CD4-positive, CD25-positive, alpha-beta regulatory T cell (primary cell): ENCODE measurements around the gene LANCL3. TPM values are rescaled to one million over a fixed set of nuclear protein-coding genes. Genes with fewer than 3 reads are reported as not detected.

Experiments
- ATAC-seq, 2 donors: fragments of 150-1000 bp; cut with Tn5 transposase; one replicate each; pipeline ENCODE4 v1.10.0; 2021; ENCODE audit warnings: low read depth in 2 of 2, moderate number of reproducible peaks in 2 of 2, moderate library complexity in 1 of 2
- DNase-seq, 3 donors: peaks; one replicate each; pipeline versions ENCODE4 v3.0.0 to v3.0.0-alpha.2; 2012 to 2022; ENCODE audit warnings: mixed read lengths in 1 of 3
- H3K27ac ChIP-seq: one replicate; pipeline ENCODE4 v1.7.0; 2013; ENCODE audit warnings: mild to moderate bottlenecking, low read length; ENCODE audit not compliant: insufficient read depth, poor library complexity, severe bottlenecking
- H3K27me3 ChIP-seq: one replicate; pipeline ENCODE4 v1.7.0; 2013; ENCODE audit warnings: low read length; ENCODE audit not compliant: control insufficient read depth, insufficient read depth
- H3K36me3 ChIP-seq: one replicate; pipeline ENCODE4 v1.7.0; 2013; ENCODE audit warnings: mild to moderate bottlenecking, low read length, moderate library complexity; ENCODE audit not compliant: control insufficient read depth, insufficient read depth
- H3K4me1 ChIP-seq: 2 replicates; pipeline ENCODE4 v1.7.0; 2013; ENCODE audit warnings: mild to moderate bottlenecking, low read length; ENCODE audit not compliant: insufficient read depth, control insufficient read depth, poor library complexity, severe bottlenecking
- H3K4me3 ChIP-seq: one replicate; pipeline ENCODE4 v1.7.0; 2013; ENCODE audit warnings: low read depth, mild to moderate bottlenecking, low read length, moderate library complexity
- H3K9me3 ChIP-seq, 2 experiments: 1 replicate in 1 of 2; 2 replicates in 1 of 2; pipeline ENCODE4 v1.7.0; 2013; ENCODE audit warnings: low read length in 2 of 2, mild to moderate bottlenecking in 1 of 2, moderate library complexity in 1 of 2; ENCODE audit not compliant: control insufficient read depth in 2 of 2
- H3K27ac Mint-ChIP-seq, 3 donors: one replicate each; pipeline ENCODE4 v1.8.0; 2020 to 2022; ENCODE audit warnings: mild to moderate bottlenecking in 3 of 3, mixed read lengths in 3 of 3, moderate library complexity in 2 of 3
- H3K27me3 Mint-ChIP-seq: one replicate; pipeline ENCODE4 v1.8.0; 2022; ENCODE audit warnings: mild to moderate bottlenecking, mixed read lengths
- H3K36me3 Mint-ChIP-seq: one replicate; pipeline ENCODE4 v1.8.0; 2020; ENCODE audit warnings: mixed read lengths
- H3K4me1 Mint-ChIP-seq, 4 donors: one replicate each; pipeline ENCODE4 v1.8.0; 2020 to 2022; ENCODE audit warnings: mixed read lengths in 4 of 4, mild to moderate bottlenecking in 1 of 4
- H3K4me3 Mint-ChIP-seq, 4 donors: one replicate each; pipeline ENCODE4 v1.8.0; 2020 to 2022; ENCODE audit warnings: mild to moderate bottlenecking in 4 of 4, mixed read lengths in 4 of 4, moderate library complexity in 3 of 4
- H3K9me3 Mint-ChIP-seq, 7 donors: one replicate each; pipeline ENCODE4 v1.8.0; 2020 to 2022; ENCODE audit warnings: mixed read lengths in 7 of 7, mild to moderate bottlenecking in 3 of 7, moderate library complexity in 2 of 7
- polyA plus RNA-seq, 4 donors: library from polyadenylated mRNA; unstranded; fragments of 300-500 nt; fragmentation: Illumina TruSeq; gene quantifications; one replicate each; pipeline ENCODE4 v1.2.3, GENCODE V29; 2021
- total RNA-seq: library from RNA; stranded (reverse); gene quantifications from one replicate; pipeline ENCODE4 v1.2.3, GENCODE V29; 2022

The LANCL3 gene
- total and polyA plus RNA-seq, 5 donors from 2014 or later: 0.35 TPM; not detected in 4

DNA sequence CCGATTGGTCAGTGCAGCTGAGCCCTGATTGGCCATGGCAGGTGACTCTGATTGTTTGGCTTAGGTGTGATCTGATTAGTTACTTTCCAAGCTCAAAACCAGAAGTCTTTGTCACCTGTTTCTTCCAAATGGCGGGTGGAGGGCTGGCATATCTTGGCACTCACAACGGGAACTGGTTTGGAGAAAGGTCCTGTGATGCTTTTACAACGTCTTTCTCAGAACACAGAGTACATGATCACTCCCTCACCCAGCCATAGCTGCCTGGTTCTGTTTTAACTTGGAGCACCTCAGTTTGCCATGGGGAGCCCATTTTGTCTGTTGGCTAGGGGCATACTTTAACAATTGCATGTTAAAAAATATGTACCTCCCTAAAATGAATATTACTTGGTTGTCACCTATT, 101.1 kb downstream of the LANCL3 start:
- no peak overlapping the region for H3K4me3 ChIP-seq
- no peaks in the 10 kb centered on the region for H3K36me3 Mint-ChIP-seq
- no peaks in the 10 kb centered on the region for H3K4me1 Mint-ChIP-seq
- H3K36me3 ChIP-seq: no peaks in the 10 kb centered on the region
- DNase-seq (no peak), ATAC-seq (no peak)
- H3K4me3 Mint-ChIP-seq: no peak overlapping the region
- H3K9me3 Mint-ChIP-seq: no peaks in the 10 kb centered on the region
- no peak overlapping the region for H3K27ac Mint-ChIP-seq
- H3K27me3 Mint-ChIP-seq: no peaks in the 10 kb centered on the region
- H3K4me1 ChIP-seq: no peaks in the 10 kb centered on the region
- no peaks in the 10 kb centered on the region for H3K9me3 ChIP-seq
- H3K27me3 ChIP-seq: no peaks in the 10 kb centered on the region
- no peak overlapping the region for H3K27ac ChIP-seq

DNA sequence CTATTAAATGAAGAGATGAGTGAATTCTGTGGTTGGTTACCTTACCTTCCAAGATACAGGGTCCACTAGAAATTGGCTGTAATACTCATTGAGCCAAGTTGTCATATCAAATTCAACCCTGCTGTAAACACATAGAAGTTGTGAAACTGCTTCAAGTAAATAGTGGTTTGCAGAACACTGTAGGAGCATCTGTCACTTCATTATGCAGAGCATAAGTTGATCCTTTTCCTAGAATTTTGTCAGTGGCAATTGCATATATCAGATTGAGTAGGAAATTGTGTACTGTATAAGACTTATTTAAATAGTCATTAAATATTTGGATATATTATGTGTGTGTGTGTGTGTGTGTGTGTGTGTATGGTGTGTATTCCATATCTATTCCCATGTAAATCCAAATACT, 105.3 kb downstream of the LANCL3 start:
- H3K9me3 ChIP-seq: no peaks in the 10 kb centered on the region
- H3K4me3 Mint-ChIP-seq: no peak overlapping the region
- H3K4me3 ChIP-seq: no peak overlapping the region
- H3K4me1 ChIP-seq: no peaks in the 10 kb centered on the region
- DNase-seq: no peak
- no peaks in the 10 kb centered on the region for H3K27me3 Mint-ChIP-seq
- no peak for ATAC-seq
- H3K36me3 ChIP-seq: no peaks in the 10 kb centered on the region
- H3K4me1 Mint-ChIP-seq: no peaks in the 10 kb centered on the region
- H3K27me3 ChIP-seq: no peaks in the 10 kb centered on the region
- peaks cover 0 to 2% (median 0%) of the 10 kb centered on the region in 7 donors for H3K9me3 Mint-ChIP-seq
- no peaks in the 10 kb centered on the region for H3K36me3 Mint-ChIP-seq
- H3K27ac ChIP-seq: no peak overlapping the region
- H3K27ac Mint-ChIP-seq: no peak overlapping the region

DNA sequence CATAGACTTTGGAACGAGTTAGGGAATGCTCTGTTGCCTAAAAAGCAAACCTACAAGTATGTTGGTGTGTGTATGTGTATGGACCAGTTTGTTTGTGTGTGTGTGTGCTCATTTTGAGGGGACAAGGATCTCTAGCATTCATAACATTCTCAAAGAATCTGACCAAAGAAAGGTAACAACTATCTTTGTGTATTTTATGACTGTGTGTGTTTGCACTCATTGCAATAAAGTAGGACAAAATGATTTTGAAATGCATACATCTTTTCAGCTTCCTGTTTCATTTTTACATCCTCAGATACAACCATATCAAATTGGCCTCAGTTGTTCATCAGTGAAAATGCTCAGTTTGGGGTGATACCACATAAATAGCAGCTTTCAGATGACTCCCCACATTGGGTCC, 105.8 kb downstream of the LANCL3 start:
- Histone ChIP-seq H3K9me3 (no peaks in the 10 kb centered on the region), H3K27me3 (no peaks in the 10 kb centered on the region), H3K4me1 (no peaks in the 10 kb centered on the region), H3K27ac (no peak overlapping the region), H3K36me3 (no peaks in the 10 kb centered on the region), H3K4me3 (no peak overlapping the region)
- ATAC-seq (no peak), DNase-seq (no peak)
- no peaks in the 10 kb centered on the region for H3K36me3 Mint-ChIP-seq
- H3K27me3 Mint-ChIP-seq: no peaks in the 10 kb centered on the region
- H3K4me1 Mint-ChIP-seq: no peaks in the 10 kb centered on the region
- no peak overlapping the region for H3K27ac Mint-ChIP-seq
- H3K9me3 Mint-ChIP-seq: peaks cover 0 to 2% (median 0%) of the 10 kb centered on the region in 7 donors
- no peak overlapping the region for H3K4me3 Mint-ChIP-seq

DNA sequence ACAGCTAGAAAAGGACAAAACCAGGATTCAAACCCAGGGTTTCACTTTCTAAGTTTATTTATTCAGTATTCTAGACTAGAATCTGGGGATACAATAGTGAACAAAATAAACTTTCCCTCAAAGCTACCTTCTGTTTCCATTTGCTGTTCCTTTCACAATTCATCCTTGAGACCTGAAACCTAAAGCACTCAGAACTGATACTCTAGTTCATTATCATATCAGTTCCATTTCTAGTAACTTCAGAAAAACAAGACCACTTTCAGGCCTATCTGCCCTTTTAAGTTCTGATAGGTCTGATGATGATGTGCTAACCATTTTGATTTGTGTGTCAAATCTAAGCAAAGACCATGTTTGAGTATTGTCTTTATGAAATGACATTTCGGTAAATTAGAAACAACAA, 106.3 kb downstream of the LANCL3 start:
- Histone ChIP-seq H3K9me3 (no peaks in the 10 kb centered on the region), H3K4me3 (no peak overlapping the region), H3K36me3 (no peaks in the 10 kb centered on the region), H3K27me3 (no peaks in the 10 kb centered on the region), H3K4me1 (no peaks in the 10 kb centered on the region), H3K27ac (no peak overlapping the region)
- Mint-ChIP-seq H3K27me3 (no peaks in the 10 kb centered on the region), H3K27ac (no peak overlapping the region), H3K4me1 (no peaks in the 10 kb centered on the region), H3K4me3 (no peak overlapping the region), H3K36me3 (no peaks in the 10 kb centered on the region), H3K9me3 (peaks cover 0 to 2% (median 0%) of the 10 kb centered on the region in 7 donors)
- DNase-seq (no peak), ATAC-seq (no peak)

- Mint-ChIP-seq H3K4me3 (no peak overlapping the region), H3K27ac (no peak overlapping the region), H3K36me3 (no peaks in the 10 kb centered on the region), H3K4me1 (no peaks in the 10 kb centered on the region), H3K9me3 (peaks cover 0 to 2% (median 0%) of the 10 kb centered on the region in 7 donors), H3K27me3 (no peaks in the 10 kb centered on the region)
- no peak for DNase-seq
- Histone ChIP-seq H3K9me3 (no peaks in the 10 kb centered on the region), H3K4me1 (no peaks in the 10 kb centered on the region), H3K27ac (no peak overlapping the region), H3K36me3 (no peaks in the 10 kb centered on the region), H3K4me3 (no peak overlapping the region), H3K27me3 (no peaks in the 10 kb centered on the region)
- ATAC-seq: no peak
Observed at GRCh38 chrX:37678574-37678973, 107.1 kb downstream of the LANCL3 start.

- Mint-ChIP-seq H3K27me3 (no peaks in the 10 kb centered on the region), H3K36me3 (no peaks in the 10 kb centered on the region), H3K4me3 (no peak overlapping the region), H3K4me1 (no peaks in the 10 kb centered on the region), H3K27ac (no peak overlapping the region), H3K9me3 (peaks cover 0 to 2% (median 0%) of the 10 kb centered on the region in 7 donors)
- no peak overlapping the region for H3K4me3 ChIP-seq
- H3K27ac ChIP-seq: no peak overlapping the region
- H3K27me3 ChIP-seq: no peaks in the 10 kb centered on the region
- no peaks in the 10 kb centered on the region for H3K9me3 ChIP-seq
- ATAC-seq (no peak), DNase-seq (no peak)
- H3K4me1 ChIP-seq: no peaks in the 10 kb centered on the region
- no peaks in the 10 kb centered on the region for H3K36me3 ChIP-seq
Observed at GRCh38 chrX:37679230-37679629, 107.8 kb downstream of the LANCL3 start.

DNA sequence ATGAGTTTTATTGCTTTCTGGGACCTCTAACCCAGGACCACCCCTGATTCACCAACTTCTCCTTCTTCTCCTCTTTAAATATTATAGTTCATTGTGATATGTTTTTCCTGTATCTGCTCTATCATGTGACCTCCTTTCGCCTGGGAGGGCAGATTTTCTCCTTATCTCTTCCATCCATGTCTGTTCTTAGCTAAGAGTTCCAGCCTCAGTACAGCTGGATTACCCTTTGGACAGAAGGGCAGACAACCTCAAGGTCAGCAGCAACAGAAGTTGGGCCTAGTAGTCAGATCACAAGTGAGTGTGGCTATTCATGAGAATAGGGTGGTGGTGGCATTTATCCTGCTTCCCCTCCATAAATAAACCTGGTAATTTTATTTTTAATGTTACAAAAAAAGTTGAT, 108.4 kb downstream of the LANCL3 start:
- no peaks in the 10 kb centered on the region for H3K27me3 ChIP-seq
- DNase-seq: no peak
- H3K4me3 Mint-ChIP-seq: no peak overlapping the region
- no peak overlapping the region for H3K4me3 ChIP-seq
- no peaks in the 10 kb centered on the region for H3K4me1 Mint-ChIP-seq
- H3K36me3 Mint-ChIP-seq: no peaks in the 10 kb centered on the region
- H3K9me3 ChIP-seq: no peaks in the 10 kb centered on the region
- no peaks in the 10 kb centered on the region for H3K27me3 Mint-ChIP-seq
- H3K36me3 ChIP-seq: no peaks in the 10 kb centered on the region
- peaks cover 0 to 2% (median 0%) of the 10 kb centered on the region in 7 donors for H3K9me3 Mint-ChIP-seq
- no peak for ATAC-seq
- no peaks in the 10 kb centered on the region for H3K4me1 ChIP-seq
- no peak overlapping the region for H3K27ac Mint-ChIP-seq
- no peak overlapping the region for H3K27ac ChIP-seq

DNA sequence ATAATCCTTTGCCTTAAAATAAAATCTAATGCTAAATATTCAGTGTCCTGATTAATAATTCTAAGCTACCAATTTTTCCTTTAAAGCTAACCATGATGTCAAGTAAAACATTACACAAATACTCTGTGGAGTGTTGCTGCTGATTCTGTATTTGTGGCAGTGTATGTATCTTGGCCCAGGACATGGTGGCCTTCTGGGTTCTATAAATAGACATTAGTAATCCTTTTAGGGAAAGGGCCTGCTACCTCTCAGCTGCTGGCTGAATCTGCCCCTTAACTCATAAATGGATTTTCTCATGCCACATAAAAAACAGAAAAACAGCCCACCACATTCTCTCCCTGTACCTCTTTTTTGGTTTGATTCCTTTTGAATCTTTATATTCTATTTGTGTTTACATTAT, 113.0 kb downstream of the LANCL3 start:
- ATAC-seq (no peak), DNase-seq (no peak)
- Mint-ChIP-seq H3K4me3 (no peak overlapping the region), H3K4me1 (no peaks in the 10 kb centered on the region), H3K27ac (no peak overlapping the region), H3K27me3 (peaks cover 8% of the 10 kb centered on the region), H3K9me3 (peaks cover 0 to 2% (median 0%) of the 10 kb centered on the region in 7 donors), H3K36me3 (no peaks in the 10 kb centered on the region)
- no peaks in the 10 kb centered on the region for H3K9me3 ChIP-seq
- H3K4me3 ChIP-seq: no peak overlapping the region
- H3K27ac ChIP-seq: no peak overlapping the region
- H3K36me3 ChIP-seq: no peaks in the 10 kb centered on the region
- H3K4me1 ChIP-seq: peaks cover 3% of the 10 kb centered on the region
- no peaks in the 10 kb centered on the region for H3K27me3 ChIP-seq
